GM23248 (cell line): ENCODE measurements around the gene NPAS3. TPM values are rescaled to one million over a fixed set of nuclear protein-coding genes. Genes with fewer than 3 reads are reported as not detected.

Experiments used
- DNase-seq: peaks from one replicate; pipeline ENCODE4 v3.0.0-alpha.2; 2015
- H2AFZ ChIP-seq: fragments of 200-600 bp; sonication (generic); 2 replicates; pipeline ENCODE4 v1.6.1; 2016; ENCODE audit warnings: antibody characterized with exemption
- H3F3A ChIP-seq: fragments of 200-600 bp; sonication (generic); 2 replicates; pipeline ENCODE4 v1.6.1; 2016; ENCODE audit warnings: mild to moderate bottlenecking, antibody characterized with exemption, mixed run types; ENCODE audit not compliant: insufficient read depth
- H3K27ac ChIP-seq: fragments of 200-600 bp; sonication (generic); 2 replicates; pipeline ENCODE4 v1.5.1; 2016; ENCODE audit warnings: mild to moderate bottlenecking
- H3K27me3 ChIP-seq: fragments of 200-600 bp; sonication (generic); replicated peaks from 2 replicates; pipeline ENCODE4 v1.6.1; 2016; ENCODE audit warnings: mild to moderate bottlenecking; ENCODE audit not compliant: insufficient read depth
- H3K36me3 ChIP-seq: fragments of 200-600 bp; sonication (generic); 2 replicates; pipeline ENCODE4 v1.6.1; 2016; ENCODE audit warnings: low read depth, mild to moderate bottlenecking
- H3K4me1 ChIP-seq: fragments of 200-600 bp; sonication (generic); 2 replicates; pipeline ENCODE4 v1.6.1; 2016; ENCODE audit warnings: mild to moderate bottlenecking; ENCODE audit not compliant: insufficient read depth
- H3K4me2 ChIP-seq: fragments of 200-600 bp; sonication (generic); one replicate; pipeline ENCODE4 v1.6.1; 2016; ENCODE audit warnings: mild to moderate bottlenecking; ENCODE audit not compliant: unreplicated experiment
- H3K4me3 ChIP-seq: fragments of 200-600 bp; sonication (generic); 2 replicates; pipeline ENCODE4 v1.5.1; 2016; ENCODE audit warnings: mild to moderate bottlenecking
- H3K79me2 ChIP-seq: fragments of 200-600 bp; sonication (generic); 2 replicates; pipeline ENCODE4 v1.6.1; 2016; ENCODE audit warnings: mild to moderate bottlenecking; ENCODE audit not compliant: insufficient read depth
- H3K9ac ChIP-seq: fragments of 200-600 bp; sonication (generic); 2 replicates; pipeline ENCODE4 v1.6.1; 2016; ENCODE audit warnings: mild to moderate bottlenecking
- H3K9me2 ChIP-seq: fragments of 200-600 bp; sonication (generic); 2 replicates; pipeline ENCODE4 v1.6.1; 2016; ENCODE audit warnings: mixed run types, mild to moderate bottlenecking, moderate library complexity; ENCODE audit not compliant: insufficient read depth
- H3K9me3 ChIP-seq: fragments of 200-600 bp; sonication (generic); one replicate; pipeline ENCODE4 v1.6.1; 2017; ENCODE audit warnings: low read depth
- H4K20me1 ChIP-seq: fragments of 200-600 bp; sonication (generic); 2 replicates; pipeline ENCODE4 v1.6.0; 2016; ENCODE audit not compliant: insufficient read depth
- EZH2 ChIP-seq: fragments of 200-600 bp; sonication (generic); IDR thresholded peaks from 2 replicates; pipeline ENCODE4 v1.6.1; 2018; ENCODE audit warnings: antibody characterized with exemption, mild to moderate bottlenecking; ENCODE audit not compliant: insufficient read depth, poor library complexity, severe bottlenecking
- EZH2phosphoT487 ChIP-seq: fragments of 200-600 bp; sonication (generic); IDR thresholded peaks from 2 replicates; pipeline ENCODE4 v1.6.1; 2018; ENCODE audit warnings: antibody characterized with exemption, moderate library complexity, mild to moderate bottlenecking, low read depth; ENCODE audit not compliant: insufficient read depth
- whole genome bisulfite sequencing, 2 experiments: methylation state at CpG; one replicate each; pipeline ENCODE4 v1.1.6; 2015 to 2017; ENCODE audit warnings: low lambda C conversion rate in 2 of 2, low coverage in 1 of 2; ENCODE audit errors: missing lambda C conversion rate in 2 of 2; 5-methylcytosine and 5-hydroxymethylcytosine counted together
- in situ Hi-C: fragments of 300-500 bp; cut with MboI; formaldehyde crosslinking; loops from 2 replicates; pipeline ENCODE4 v1.15.0; 2020
- polyA plus RNA-seq: library from polyadenylated mRNA; unstranded; fragments of >200 nt; fragmentation: Nextera tagmentation; extraction: Ambion mirVana; gene quantifications from 2 replicates; pipeline ENCODE4 v1.2.1, GENCODE V29; 2016
- total RNA-seq: library from RNA; depleted of rRNA; stranded (reverse); fragments of >200 nt; shearing (Covaris generic); gene quantifications from 2 replicates; pipeline ENCODE4 v1.2.3, GENCODE V29; 2014

The NPAS3 gene
- total and polyA plus RNA-seq, 2 experiments from 2014 or later: 0.65 TPM; not detected in 1

- H3K9ac ChIP-seq: no peak overlapping the region
- H3K4me1 ChIP-seq: no peaks in the 10 kb centered on the region
- no peaks in the 10 kb centered on the region for H3K79me2 ChIP-seq
- no peaks in the 10 kb centered on the region for H3K9me3 ChIP-seq
- no peak overlapping the region for H2AFZ ChIP-seq
- H3F3A ChIP-seq: no peaks in the 10 kb centered on the region
- no peaks in the 10 kb centered on the region for H4K20me1 ChIP-seq
- H3K27me3 ChIP-seq: no peaks in the 10 kb centered on the region
- DNase-seq: no peak
- H3K9me2 ChIP-seq: no peaks in the 10 kb centered on the region
- no peak overlapping the region for H3K27ac ChIP-seq
- no peak overlapping the region for H3K4me2 ChIP-seq
- in situ Hi-C loops: loop anchor here (25.0 kb wide), 1 partner anchor 391 kb away; no protein-coding TSS in a partner anchor
- TF ChIP-seq EZH2 (no peak), EZH2phosphoT487 (no peak)
- no peaks in the 10 kb centered on the region for H3K36me3 ChIP-seq
- no peak overlapping the region for H3K4me3 ChIP-seq
- 76 to 85% methylated on average over 4 of the region's 4 CpGs for WGBS, 2 experiments
These were observed 40.1 kb downstream of the NPAS3 start for GRCh38 chr14:32978691-32979255.

- WGBS, 2 experiments: 89 to 92% methylated on average over 6 of the region's 6 CpGs
- Histone ChIP-seq H3K4me1 (no peaks in the 10 kb centered on the region), H2AFZ (no peak overlapping the region), H3K79me2 (no peaks in the 10 kb centered on the region), H3F3A (no peaks in the 10 kb centered on the region), H4K20me1 (no peaks in the 10 kb centered on the region), H3K9me3 (no peaks in the 10 kb centered on the region), H3K27me3 (no peaks in the 10 kb centered on the region), H3K4me3 (no peak overlapping the region), H3K9ac (no peak overlapping the region), H3K9me2 (no peaks in the 10 kb centered on the region), H3K36me3 (no peaks in the 10 kb centered on the region), H3K27ac (no peak overlapping the region), H3K4me2 (no peak overlapping the region)
- TF ChIP-seq EZH2phosphoT487: no peak
- TF ChIP-seq EZH2: no peak
- no peak for DNase-seq
- in situ Hi-C loops: loop anchor here (25.0 kb wide), 1 partner anchor 393 kb away; no protein-coding TSS in a partner anchor
These were observed 41.7 kb downstream of the NPAS3 start for GRCh38 chr14:32980178-32980901.

- Histone ChIP-seq H2AFZ (no peak overlapping the region), H4K20me1 (no peaks in the 10 kb centered on the region), H3K4me1 (no peaks in the 10 kb centered on the region), H3K27ac (no peak overlapping the region), H3K9ac (no peak overlapping the region), H3K36me3 (no peaks in the 10 kb centered on the region), H3K4me2 (no peak overlapping the region), H3K9me2 (no peaks in the 10 kb centered on the region), H3K4me3 (no peak overlapping the region), H3F3A (no peaks in the 10 kb centered on the region), H3K27me3 (no peaks in the 10 kb centered on the region), H3K9me3 (no peaks in the 10 kb centered on the region), H3K79me2 (no peaks in the 10 kb centered on the region)
- in situ Hi-C loops: loop anchor here (25.0 kb wide), 1 partner anchor 394 kb away; no protein-coding TSS in a partner anchor
- TF ChIP-seq EZH2: no peak
- WGBS, 2 experiments: 63 to 69% methylated on average over 3 of the region's 3 CpGs
- no peak for DNase-seq
These were observed 42.3 kb downstream of the NPAS3 start for GRCh38 chr14:32980902-32981501.

GRCh38 chr14:32984241-32984930, 45.7 kb downstream of the NPAS3 start:
- Histone ChIP-seq H3K79me2 (no peaks in the 10 kb centered on the region), H3K27me3 (no peaks in the 10 kb centered on the region), H4K20me1 (no peaks in the 10 kb centered on the region), H2AFZ (no peak overlapping the region), H3K9ac (no peak overlapping the region), H3K4me3 (no peak overlapping the region), H3K9me2 (no peaks in the 10 kb centered on the region), H3K9me3 (no peaks in the 10 kb centered on the region), H3K4me1 (peaks cover 5% of the 10 kb centered on the region; the same call in 1 of the 2 replicates), H3F3A (no peaks in the 10 kb centered on the region), H3K27ac (no peak overlapping the region), H3K36me3 (no peaks in the 10 kb centered on the region), H3K4me2 (no peak overlapping the region)
- no peak for DNase-seq
- TF ChIP-seq EZH2phosphoT487: no peak
- TF ChIP-seq EZH2: no peak
- 80 to 88% methylated on average over 2 of the region's 2 CpGs for WGBS, 2 experiments
- in situ Hi-C loops: loop anchor here (25.0 kb wide), 1 partner anchor 397 kb away; no protein-coding TSS in a partner anchor
